GM12864 (cell line): ENCODE data around the gene TMEM178B.

Source experiments
- DNase-seq: peaks from one replicate; pipeline ENCODE4 v3.0.0-alpha.2; 2011; ENCODE audit warnings: low read depth
- H3K4me3 ChIP-seq: 2 replicates; pipeline ENCODE4 v1.5.1; 2011; ENCODE audit warnings: mild to moderate bottlenecking, low read depth, low read length, control low read depth
- CTCF ChIP-seq: IDR thresholded peaks from 2 replicates; pipeline ENCODE4 v1.5.1; 2011; ENCODE audit warnings: low read depth, mild to moderate bottlenecking, moderate library complexity, low read length, control low read depth, inconsistent platforms; ENCODE audit errors: missing control alignments

TMEM178B gene

GRCh38 chr7:141122736-141123135 is 48.9 kb downstream of the TMEM178B start:
- H3K4me3 ChIP-seq, result no peak overlapping the region
- TF ChIP-seq CTCF, result no peak
- no peak for DNase-seq

GRCh38 chr7:141123522-141123921 is 49.7 kb downstream of the TMEM178B start:
- no peak for DNase-seq
- no peak for TF ChIP-seq CTCF

GRCh38 chr7:141126107-141126506 is 52.2 kb downstream of the TMEM178B start:
- no peak overlapping the region for H3K4me3 ChIP-seq
- no peak for DNase-seq
- no peak for TF ChIP-seq CTCF

More at GRCh38 chr7:141123522-141123921, 49.7 kb downstream of the TMEM178B start:
- H3K4me3 ChIP-seq, result no peak overlapping the region

GRCh38 chr7:141128506-141128905 is 54.6 kb downstream of the TMEM178B start:
- no peak overlapping the region for H3K4me3 ChIP-seq
- TF ChIP-seq CTCF, result no peak
- DNase-seq, result no peak

GRCh38 chr7:141128931-141129330 is 55.1 kb downstream of the TMEM178B start:
- no peak for DNase-seq
- no peak for TF ChIP-seq CTCF
- H3K4me3 ChIP-seq, result no peak overlapping the region

- DNase-seq, result no peak
- no peak for TF ChIP-seq CTCF
- H3K4me3 ChIP-seq, result no peak overlapping the region
These were observed 58.8 kb downstream of the TMEM178B start for GRCh38 chr7:141132671-141133070.

GRCh38 chr7:141133646-141134045 is 59.8 kb downstream of the TMEM178B start:
- DNase-seq, result no peak
- TF ChIP-seq CTCF, result no peak

More at GRCh38 chr7:141133646-141134045, 59.8 kb downstream of the TMEM178B start:
- H3K4me3 ChIP-seq, result no peak overlapping the region
